K562 (cell line): Measurements from ENCODE around the gene RAB25. TPM values are rescaled to one million over a fixed set of nuclear protein-coding genes. Genes with fewer than 3 reads are reported as not detected.

Experiments used
- ATAC-seq: fragments of 200-7000 bp; cut with Tn5 transposase; 3 replicates; pipeline ENCODE4 v1.9.1; 2020; ENCODE audit warnings: moderate library complexity
- BruUV-seq: library from RNA; stranded (reverse); fragments of 400-500 nt; replicated peaks from 2 replicates; lab custom pipeline; 2021; lab: Mats Ljungman, UMichigan
- CTCF ChIA-PET: fragments of 300-600 bp; formaldehyde crosslinking; extraction: SDS; loops from one replicate; lab custom pipeline; 2021; ENCODE audit warnings: low intra/inter-chr PET ratio; lab: Yijun Ruan, JAX
- POLR2A ChIA-PET: fragments of 300-600, 350-650 bp; sonication (Branson Sonifier 250); formaldehyde crosslinking; extraction: SDS; loops from one replicate; lab custom pipeline; 2021; ENCODE audit warnings: antibody characterized with exemption, inconsistent platforms; lab: Yijun Ruan, JAX
- DNase-seq, 4 experiments: peaks; one replicate each; pipeline versions ENCODE4 v3.0.0 to v3.0.0-alpha.2; 2011 to 2018; ENCODE audit warnings: low spot score in 3 of 4, mixed read lengths in 3 of 4; ENCODE audit errors: extremely low read depth in 1 of 4
- FAIRE-seq: peaks from 2 replicates; lab custom pipeline; 2011; peaks lifted over from hg19 to GRCh38; lab: Jason Lieb, UNC
- H2AFZ ChIP-seq: 2 replicates; pipeline ENCODE4 v1.6.0; 2011; ENCODE audit warnings: low read depth, low read length, control low read depth, inconsistent platforms
- H3K27ac ChIP-seq: fragments of 200-600 bp; 3 replicates; pipeline ENCODE4 v1.8.0; 2011; ENCODE audit warnings: low read depth, mild to moderate bottlenecking, control low read depth, inconsistent platforms, low read length, moderate library complexity, mixed read lengths; ENCODE audit errors: extremely low read depth
- H3K27me3 ChIP-seq, 2 experiments: fragments of 300-600 bp in 1 of 2; 2 replicates in 1 of 2; 3 replicates in 1 of 2; pipeline versions ENCODE4 v1.6.0 to v1.8.0; 2011; ENCODE audit warnings: inconsistent platforms in 2 of 2, low read length in 2 of 2, mild to moderate bottlenecking in 1 of 2, mixed read lengths in 1 of 2, moderate library complexity in 1 of 2; ENCODE audit not compliant: control insufficient read depth in 2 of 2, insufficient read depth in 2 of 2
- H3K36me3 ChIP-seq: fragments of 300-600 bp; 3 replicates; pipeline ENCODE4 v1.8.0; 2011; ENCODE audit warnings: mild to moderate bottlenecking, low read length, inconsistent platforms; ENCODE audit not compliant: control insufficient read depth, insufficient read depth
- H3K4me1 ChIP-seq, 2 experiments: fragments of 200-600 bp in 1 of 2; replicated peaks in 1 of 2; 2 replicates in 1 of 2; 3 replicates in 1 of 2; pipeline versions ENCODE4 v1.5.1 to v1.8.0; 2011; ENCODE audit warnings: inconsistent platforms in 2 of 2, low read length in 2 of 2, mild to moderate bottlenecking in 1 of 2, mixed read lengths in 1 of 2, moderate library complexity in 1 of 2; ENCODE audit not compliant: control insufficient read depth in 2 of 2, insufficient read depth in 2 of 2
- H3K4me2 ChIP-seq: 2 replicates; pipeline ENCODE4 v1.6.1; 2011; ENCODE audit warnings: low read length, control low read depth, inconsistent platforms, mixed read lengths; ENCODE audit not compliant: insufficient read depth
- H3K4me3 ChIP-seq: fragments of 200-600 bp; sonication (generic), shearing (Covaris generic); 2 replicates; pipeline ENCODE4 v1.5.1; 2016; ENCODE audit warnings: control low read depth, inconsistent platforms
- H3K79me2 ChIP-seq: fragments of 200-600 bp; 3 replicates; pipeline ENCODE4 v1.8.0; 2011; ENCODE audit warnings: low read length, inconsistent platforms; ENCODE audit not compliant: control insufficient read depth, insufficient read depth
- H3K9ac ChIP-seq, 2 experiments: 2 replicates each; pipeline versions ENCODE4 v1.6.0 to v1.6.1; 2011; ENCODE audit warnings: low read depth in 2 of 2, low read length in 2 of 2, control low read depth in 1 of 2, inconsistent platforms in 1 of 2, mild to moderate bottlenecking in 1 of 2, mixed read lengths in 1 of 2; ENCODE audit not compliant: insufficient read depth in 1 of 2
- H3K9me1 ChIP-seq: one replicate; pipeline ENCODE4 v1.6.0; 2011; ENCODE audit warnings: inconsistent platforms, mild to moderate bottlenecking, low read length, moderate library complexity; ENCODE audit not compliant: control insufficient read depth, insufficient read depth
- H3K9me3 ChIP-seq: replicated peaks from 2 replicates; pipeline ENCODE4 v1.5.1; 2011; ENCODE audit warnings: low read depth, low read length, inconsistent platforms; ENCODE audit not compliant: control insufficient read depth, insufficient read depth
- H4K20me1 ChIP-seq: replicated peaks from 2 replicates; pipeline ENCODE4 v1.6.1; 2011; ENCODE audit warnings: low read length, inconsistent platforms, mixed read lengths; ENCODE audit not compliant: control insufficient read depth, insufficient read depth
- GABPA ChIP-seq: fragments of 200-800 bp; sonication (Bioruptor generic); conservative IDR thresholded peaks from 2 replicates; pipeline ENCODE4 v1.6.1; 2016; ENCODE audit warnings: low read depth, missing genetic modification characterization, missing compliant biosample characterization
- RERE ChIP-seq: sonication (generic); formaldehyde crosslinking; IDR thresholded peaks from 2 replicates; pipeline ENCODE4 v1.8.0; 2023; ENCODE audit warnings: missing genetic modification reagents, mild to moderate bottlenecking, borderline replicate concordance
- ZNF512 ChIP-seq: IDR thresholded peaks from 2 replicates; pipeline ENCODE4 v1.6.1; 2016; ENCODE audit warnings: missing genetic modification characterization, missing compliant biosample characterization
- WGBS: fragments of 100-300 bp; shearing (Covaris generic); methylation state at CpG from one replicate; pipeline ENCODE4 v1.1.6; 2016; ENCODE audit warnings: low coverage, mixed read lengths; ENCODE audit not compliant: insufficient coverage; ENCODE audit errors: missing lambda C conversion rate; 5-methylcytosine and 5-hydroxymethylcytosine counted together
- in situ Hi-C: fragments of 300-500 bp; cut with MboI; formaldehyde crosslinking; loops from 4 replicates; pipeline ENCODE4 v1.15.0; 2018; ENCODE audit warnings: inconsistent platforms, mixed read lengths
- intact Hi-C: fragments of 100-400 bp; cut with micrococcal nuclease; formaldehyde crosslinking; loops from 2 replicates; pipeline ENCODE4 v1.14.2; 2022
- polyA plus RNA-seq, 8 experiments: library from polyadenylated mRNA; depleted of rRNA in 4 of 8; stranded (reverse) in 5 of 8; unstranded in 3 of 8; fragments of >200 nt; fragmentation: Nextera tagmentation in 2 of 8; fragmentation: Illumina TruSeq in 1 of 8; extraction: Ambion mirVana in 2 of 8; extraction: Trizol in 1 of 8; gene quantifications; 2 replicates each; pipeline versions ENCODE4 v1.2.1 to v1.2.3, GENCODE V29; 2011 to 2014; ENCODE audit warnings: inconsistent platforms in 1 of 8, missing spikeins in 1 of 8
- total RNA-seq, 7 experiments: library from RNA; depleted of rRNA in 6 of 7; stranded (reverse); fragments of >200 nt in 6 of 7; fragmentation: Illumina TruSeq in 2 of 7; extraction: Trizol in 2 of 7; gene quantifications; 2 replicates each; pipeline versions ENCODE4 v1.2.1 to v1.2.3, GENCODE V29; 2011 to 2021; ENCODE audit warnings: low replicate concordance in 1 of 7

The RAB25 gene
- total and polyA plus RNA-seq, 9 of the 15 experiments (the other 6 are each of a cell fraction or from before 2014, with no cell fraction given) = 0.10 to 0.27 (median 0.13) TPM; not detected in 6

GRCh38 chr1:156081180-156081916 lies 20.4 kb downstream of the RAB25 start (continued):
- no peak for TF ChIP-seq RERE (CRISPR knock-in tag)

GRCh38 chr1:156081917-156082308 lies 21.0 kb downstream of the RAB25 start:
- ChIA-PET CTCF (no interaction called here), POLR2A (interaction anchor here (0.6 kb wide), 1 partner anchor 37 kb away, joined by 3 read pairs; no protein-coding TSS in a partner anchor)
- FAIRE-seq (no peak), ATAC-seq (no peak; the same call in 2 of the 3 replicates), DNase-seq (no peak)
- peak overlapping the region; percentile 55 for H3K4me3 ChIP-seq
- TF ChIP-seq ZNF512 (tag) (peak; percentile 92), GABPA (tag) (no peak)
- peak overlapping the region; percentile 96 for H2AFZ ChIP-seq
- peak overlapping the region; percentile 56 to 92; a peak in 3 of 4 replicates for H3K9ac ChIP-seq
- no peaks in the 10 kb centered on the region for H3K9me3 ChIP-seq
- H3K4me2 ChIP-seq = peak overlapping the region; percentile 83
- in situ Hi-C loops = no loop called here
- 0% methylated on average over 1 of the region's 10 CpGs for WGBS
- H3K27ac ChIP-seq = peak overlapping the region; percentile 47; the same call in 1 of the 3 replicates
- peaks cover 13 to 36% of the 10 kb centered on the region in 2 experiments for H3K4me1 ChIP-seq
- no peaks in the 10 kb centered on the region for H4K20me1 ChIP-seq
- peaks cover 15% of the 10 kb centered on the region for H3K79me2 ChIP-seq
- intact Hi-C loops = loop anchor here (10.0 kb wide), 1 partner anchor 283 kb away; the partner anchor contains the start of gene RHBG
- no peaks in the 10 kb centered on the region for H3K27me3 ChIP-seq
- peaks cover 2% of the 10 kb centered on the region for H3K9me1 ChIP-seq
- H3K36me3 ChIP-seq = peaks cover 10% of the 10 kb centered on the region; the same call in 1 of the 3 replicates
- BruUV-seq = no TSS peak
